ENCODE data around the gene CEBPE. TPM values are rescaled to one million over a fixed set of nuclear protein-coding genes. Genes with fewer than 3 reads are reported as not detected.
"Not testable (repeated sequence)": the region's sequence is repeated elsewhere in the genome, so short reads cannot be mapped to it uniquely, and the experiment has no call there.

Gene CEBPE
- total RNA-seq, 1 experiment from 2014 or later, result not detected

DNA sequence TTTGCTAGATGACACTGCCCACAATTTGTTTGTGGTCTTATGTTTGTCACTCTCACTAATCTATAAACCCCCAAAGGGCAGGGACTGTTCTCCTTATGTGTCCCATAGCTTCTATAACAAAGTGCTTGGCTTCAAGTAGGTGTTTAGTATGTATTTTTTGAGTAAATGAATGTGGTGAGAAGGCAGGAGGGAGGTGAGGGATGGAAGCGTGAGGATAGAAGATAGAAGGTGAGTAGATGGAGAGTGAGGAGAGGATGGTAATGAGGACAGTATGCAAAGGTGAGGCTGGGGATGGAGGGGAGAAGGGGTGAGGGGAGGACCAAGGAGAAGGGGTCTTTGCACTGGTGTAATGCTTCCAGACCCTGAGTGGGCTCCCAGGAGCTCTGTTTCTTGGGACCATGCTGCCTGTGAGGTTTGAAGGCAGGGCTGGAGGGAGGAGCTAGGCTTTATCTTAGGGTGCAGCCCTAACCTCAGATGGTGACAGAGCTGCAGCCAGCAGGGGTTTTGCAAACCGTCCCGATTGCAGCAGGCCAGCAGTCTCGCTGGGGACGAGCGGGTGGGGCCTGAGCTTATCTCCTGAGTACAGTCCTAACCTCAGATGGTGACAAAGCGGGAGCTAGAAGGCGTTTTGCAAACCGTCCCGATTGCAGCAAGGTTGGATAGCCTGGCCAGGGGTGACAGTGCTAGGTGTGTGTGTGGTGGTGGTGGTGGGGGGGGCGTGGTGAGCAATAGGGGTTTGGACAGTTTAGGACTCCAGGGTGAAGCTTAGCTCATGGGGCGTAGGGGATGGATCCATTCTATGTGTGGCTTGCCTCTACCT, 6.5 kb downstream of the CEBPE start:
- in situ Hi-C loops (cut with HindIII; ENCODE audit: low pct_unique_long_range_greater_than_20kb, low sequenced_read_pairs), result no loop called here
- DNase-seq (ENCODE audit: low read depth, low spot score), result no peak

DNA sequence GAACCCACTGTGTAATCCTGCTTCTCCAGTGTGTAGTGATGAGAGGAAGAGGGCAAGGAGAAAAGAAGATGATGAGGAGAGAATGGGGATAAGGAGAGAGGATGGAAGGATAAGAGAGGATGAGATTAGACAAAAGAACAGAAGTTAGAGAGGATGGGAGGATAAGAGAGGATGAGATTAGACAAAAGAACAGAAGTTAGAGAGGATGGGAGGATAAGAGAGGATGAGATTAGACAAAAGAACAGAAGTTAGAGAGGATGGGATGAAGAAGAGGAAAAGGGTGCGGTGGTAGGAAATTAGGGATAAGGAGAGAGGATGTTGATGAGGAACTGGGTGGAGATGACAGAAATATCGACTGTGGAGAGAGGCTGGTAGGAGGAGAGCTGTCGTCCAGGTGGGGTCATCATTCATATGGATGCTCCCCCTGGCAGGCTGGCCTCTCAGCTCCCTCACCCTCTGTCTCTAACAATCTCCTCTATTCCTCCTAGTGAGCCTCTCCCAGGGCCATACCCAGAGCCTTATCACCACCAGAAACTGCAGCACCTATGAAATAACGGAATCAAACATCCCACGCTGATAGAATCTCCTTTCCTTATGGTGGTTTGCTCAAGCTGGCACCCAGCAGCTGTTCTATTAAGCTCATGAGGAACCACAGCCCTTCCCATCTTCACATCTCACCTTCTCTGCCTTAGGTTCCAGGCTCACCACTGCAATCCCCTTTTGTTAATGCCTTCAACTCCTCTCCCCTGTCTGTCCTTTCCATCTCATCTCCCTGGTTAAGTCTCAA, 8.3 kb downstream of the CEBPE start:
- in situ Hi-C loops (cut with HindIII; ENCODE audit: low pct_unique_long_range_greater_than_20kb, low sequenced_read_pairs), result no loop called here
- no peak for DNase-seq (ENCODE audit: low read depth, low spot score)

DNA sequence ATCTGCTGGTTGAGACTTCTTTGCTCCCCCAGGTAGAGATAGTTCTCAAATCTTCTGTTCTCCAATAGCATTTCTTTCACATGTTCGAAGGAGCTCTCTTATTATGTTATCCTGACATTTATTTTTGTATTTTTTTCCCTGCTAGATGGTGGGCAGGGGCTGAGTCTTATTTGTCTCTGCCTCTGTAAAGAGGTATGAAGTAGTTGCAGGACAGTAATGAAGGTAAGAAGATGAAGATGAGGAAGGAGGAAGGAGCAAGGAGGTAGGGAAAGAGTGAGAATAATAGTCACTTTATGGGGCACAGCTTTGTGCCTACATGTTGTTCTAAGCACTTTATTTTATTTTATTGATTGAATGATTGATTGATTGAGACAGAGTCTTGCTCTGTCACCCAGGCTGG, 9.3 kb downstream of the CEBPE start:
- no peak for DNase-seq (ENCODE audit: low read depth, low spot score)
- in situ Hi-C loops (cut with HindIII; ENCODE audit: low pct_unique_long_range_greater_than_20kb, low sequenced_read_pairs), result no loop called here

DNA sequence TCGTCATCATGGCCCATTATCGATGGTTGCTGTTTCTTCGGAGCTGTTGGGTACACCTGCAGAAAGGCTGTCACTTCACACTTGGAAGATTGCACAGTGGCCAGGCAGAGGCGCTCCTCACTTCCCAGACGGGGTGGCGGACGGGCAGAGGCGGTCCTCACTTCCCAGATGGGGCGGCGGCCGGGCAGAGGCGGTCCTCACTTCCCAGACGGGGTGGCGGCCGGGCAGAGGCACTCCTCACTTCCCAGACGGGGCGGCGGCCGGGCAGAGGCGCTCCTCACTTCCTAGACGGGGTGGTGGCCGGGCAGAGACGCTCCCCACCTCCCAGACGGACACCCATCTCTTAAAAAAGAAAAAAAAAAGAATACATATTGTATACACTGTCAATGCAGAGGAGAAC, 10.9 kb downstream of the CEBPE start:
- DNase-seq (ENCODE audit: low read depth, low spot score); in situ Hi-C loops (cut with HindIII; ENCODE audit: low pct_unique_long_range_greater_than_20kb, low sequenced_read_pairs): not testable (repeated sequence)

DNA sequence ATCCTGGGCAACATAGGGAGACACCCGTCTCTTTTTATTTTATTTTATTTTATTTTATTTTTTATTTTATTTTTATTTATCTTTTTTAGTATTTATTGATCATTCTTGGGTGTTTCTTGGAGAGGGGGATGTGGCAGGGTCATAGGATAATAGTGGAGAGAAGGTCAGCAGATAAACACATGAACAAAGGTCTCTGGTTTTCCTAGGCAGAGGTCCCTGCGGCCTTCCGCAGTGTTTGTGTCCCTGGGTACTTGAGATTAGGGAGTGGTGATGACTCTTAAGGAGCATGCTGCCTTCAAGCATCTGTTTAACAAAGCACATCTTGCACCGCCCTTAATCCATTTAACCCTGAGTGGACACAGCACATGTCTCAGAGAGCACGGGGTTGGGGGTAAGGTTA, 11.4 kb downstream of the CEBPE start:
- DNase-seq (ENCODE audit: low read depth, low spot score); in situ Hi-C loops (cut with HindIII; ENCODE audit: low pct_unique_long_range_greater_than_20kb, low sequenced_read_pairs): not testable (repeated sequence)

DNA sequence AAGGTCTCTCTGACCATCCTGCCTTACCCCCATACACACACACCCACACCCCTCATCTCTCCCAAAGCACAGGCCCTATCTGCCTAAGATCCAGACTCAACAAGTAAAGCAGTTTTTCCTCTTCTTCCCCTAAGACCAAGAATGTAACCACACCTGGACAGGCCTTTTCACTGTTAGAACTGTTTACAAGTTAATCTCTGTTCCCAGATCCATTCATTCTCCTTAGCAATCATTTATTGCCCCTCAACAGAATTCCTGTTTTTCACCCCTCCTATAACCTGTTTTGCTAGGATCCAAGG, 12.4 kb downstream of the CEBPE start:
- DNase-seq (ENCODE audit: low read depth, low spot score), result no peak
- in situ Hi-C loops (cut with HindIII; ENCODE audit: low pct_unique_long_range_greater_than_20kb, low sequenced_read_pairs), result no loop called here

DNA sequence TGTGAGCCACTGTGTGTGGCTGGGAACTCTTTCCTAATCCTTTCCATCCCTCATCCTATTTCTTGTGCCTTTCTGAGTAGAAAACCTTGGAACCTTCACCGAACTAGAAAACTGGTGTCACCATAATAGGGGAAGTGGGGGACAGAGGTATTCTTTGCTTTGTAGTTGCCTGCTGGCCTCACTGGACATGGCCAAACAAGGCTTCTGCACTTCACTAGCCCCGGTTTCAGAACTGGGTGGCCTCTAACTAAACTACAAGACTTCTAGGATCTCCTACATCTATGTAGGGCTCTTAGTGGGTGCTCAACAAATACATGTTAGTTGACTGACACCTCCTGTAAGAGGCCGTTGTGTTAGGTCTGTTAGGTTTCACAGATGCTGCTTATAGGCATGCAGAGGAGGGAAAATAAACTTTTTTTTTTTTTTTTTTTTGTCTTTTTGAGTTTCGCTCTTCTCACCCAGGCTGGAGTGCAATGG, 13.7 kb downstream of the CEBPE start:
- in situ Hi-C loops (cut with HindIII; ENCODE audit: low pct_unique_long_range_greater_than_20kb, low sequenced_read_pairs), result no loop called here
- DNase-seq (ENCODE audit: low read depth, low spot score), result no peak

DNA sequence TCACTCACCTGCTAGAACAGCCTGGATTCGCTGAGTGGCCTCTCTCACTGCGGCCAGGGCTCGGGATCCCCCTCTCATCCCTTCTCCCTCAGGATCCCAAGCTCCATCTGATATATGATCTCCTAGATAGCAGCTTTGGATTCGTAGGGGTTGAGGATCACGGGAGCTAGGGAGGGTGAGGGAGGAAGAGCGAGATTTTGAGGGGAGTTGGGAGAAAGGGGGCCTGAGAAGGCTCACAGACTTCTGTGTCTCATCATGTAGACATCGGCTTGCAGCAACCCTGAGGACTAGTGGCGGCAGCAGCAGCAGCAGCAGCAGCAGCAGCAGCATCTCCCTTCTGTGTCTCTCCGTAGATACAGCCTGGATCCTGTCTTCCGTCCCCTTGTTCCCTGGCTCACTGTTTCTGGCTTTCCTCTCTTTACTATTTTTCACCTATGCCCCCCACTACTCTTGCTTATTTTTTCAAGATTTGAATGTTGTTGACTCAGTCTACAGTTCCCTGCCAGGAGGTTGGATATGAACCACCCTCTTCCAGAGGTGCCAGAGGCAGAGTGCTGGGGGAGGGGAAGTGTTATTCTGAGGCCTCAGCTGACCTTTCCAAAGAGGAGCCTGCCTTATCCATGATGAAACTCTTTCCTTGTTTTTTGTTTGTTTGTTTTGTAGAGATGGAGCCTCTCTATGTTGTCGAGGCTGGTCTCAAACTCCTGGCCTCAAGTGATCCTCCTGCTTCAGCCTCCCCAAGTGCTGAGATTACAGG, 14.3 kb downstream of the CEBPE start, which contains the start of gene CIROP:
TSS of gene CIROP (minus strand) at position 399 of the 757 bp plus-strand sequence. CDS start at position 330, 69 bp downstream.
- DNase-seq (ENCODE audit: low read depth, low spot score), result no peak
- in situ Hi-C loops (cut with HindIII; ENCODE audit: low pct_unique_long_range_greater_than_20kb, low sequenced_read_pairs), result no loop called here

DNA sequence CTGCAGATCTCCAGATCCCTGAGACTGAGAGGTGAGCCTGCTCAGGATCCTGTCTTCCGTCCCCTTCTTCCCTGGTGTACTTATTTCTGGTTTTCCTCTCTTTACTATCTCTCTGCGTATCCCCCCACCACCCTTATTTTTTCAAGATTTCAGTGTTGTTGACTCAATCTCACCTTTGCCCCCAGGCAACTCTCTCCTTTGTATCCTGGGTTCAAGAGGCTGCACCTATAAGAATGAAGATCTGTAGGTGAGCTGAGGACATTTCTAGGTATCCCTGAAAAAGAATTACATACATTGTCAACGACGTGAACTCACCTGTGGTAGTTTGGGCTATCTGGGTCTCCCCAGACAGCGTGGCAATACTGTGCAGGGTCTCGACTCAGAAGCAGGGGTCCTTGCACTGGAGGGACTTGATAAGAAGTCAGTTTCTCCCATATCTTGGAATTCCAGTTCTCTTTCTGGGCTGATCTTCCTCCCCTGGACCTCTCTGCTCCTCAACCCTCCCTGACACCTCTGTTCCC, 14.9 kb downstream of the CEBPE start:
- no peak for DNase-seq (ENCODE audit: low read depth, low spot score)
- in situ Hi-C loops (cut with HindIII; ENCODE audit: low pct_unique_long_range_greater_than_20kb, low sequenced_read_pairs), result no loop called here

DNA sequence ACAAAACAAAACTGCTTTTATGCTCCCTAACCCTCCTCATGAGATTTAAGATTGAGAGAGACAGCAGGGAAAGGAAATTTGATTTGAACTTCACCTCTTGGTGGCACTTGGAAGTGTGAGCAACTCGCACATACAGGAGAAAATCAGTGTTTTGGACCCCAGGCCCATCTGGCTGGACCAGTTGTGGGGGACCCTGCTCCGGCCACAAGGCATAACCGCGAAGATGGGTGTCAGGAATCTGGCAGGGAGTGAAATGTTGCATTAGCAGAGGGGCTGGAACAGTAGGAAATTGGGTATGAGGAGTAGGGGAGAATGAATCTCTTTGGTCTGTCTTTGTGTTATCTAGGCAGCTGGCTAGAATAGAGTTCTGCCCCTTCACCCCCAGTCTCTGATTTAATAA, 15.5 kb downstream of the CEBPE start:
- no peak for DNase-seq (ENCODE audit: low read depth, low spot score)
- in situ Hi-C loops (cut with HindIII; ENCODE audit: low pct_unique_long_range_greater_than_20kb, low sequenced_read_pairs), result no loop called here

DNA sequence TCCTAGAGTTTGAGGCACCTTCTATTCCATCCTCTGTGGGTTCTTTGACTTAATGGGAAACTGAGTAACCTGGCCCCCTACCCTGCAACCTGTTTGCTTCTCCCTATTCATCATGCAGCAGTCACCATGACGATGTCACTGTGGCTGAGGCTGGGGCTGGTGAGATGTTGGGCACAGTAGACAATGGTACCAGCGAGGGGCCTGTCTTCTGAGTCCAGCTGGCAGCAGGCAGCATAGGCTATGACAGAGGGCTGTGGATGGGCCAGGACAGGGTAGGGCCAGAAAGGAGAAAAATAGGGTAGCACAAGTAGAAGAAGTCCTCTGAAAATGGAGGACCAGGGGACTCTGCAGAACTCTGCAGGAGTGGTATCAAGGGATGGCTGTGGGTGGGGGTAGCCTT, 16.3 kb downstream of the CEBPE start:
- in situ Hi-C loops (cut with HindIII; ENCODE audit: low pct_unique_long_range_greater_than_20kb, low sequenced_read_pairs), result no loop called here
- no peak for DNase-seq (ENCODE audit: low read depth, low spot score)

DNA sequence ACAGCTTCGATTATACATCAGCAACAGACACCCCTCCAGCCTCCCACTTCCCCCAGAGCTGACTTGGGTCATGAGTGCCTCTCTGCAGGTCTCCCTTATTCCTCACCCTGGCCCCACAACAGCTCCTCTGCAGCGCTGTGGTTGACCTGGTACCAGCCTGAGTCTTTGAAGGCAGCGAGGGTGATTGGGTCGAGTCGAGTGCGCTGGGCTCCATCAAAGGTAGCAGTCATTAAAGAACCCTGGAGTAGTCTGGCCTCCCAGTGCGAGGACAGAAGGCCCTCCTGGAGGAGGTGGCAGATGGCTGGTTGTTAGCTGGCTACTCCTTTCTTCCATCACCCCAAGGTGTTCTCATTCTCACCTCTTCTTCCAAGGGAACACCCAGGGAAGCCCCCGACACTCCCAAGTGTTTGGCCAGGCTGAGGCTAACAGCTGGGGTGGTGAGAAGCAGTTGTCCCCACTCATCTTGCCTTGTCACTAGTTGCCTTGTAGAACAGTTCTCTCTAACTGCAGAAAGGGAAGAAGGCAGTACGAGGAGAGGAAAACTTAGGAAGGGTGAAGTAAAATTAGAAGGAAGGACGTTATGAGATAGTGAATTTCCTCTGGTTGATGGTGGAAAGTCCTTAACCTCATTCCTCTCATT, 16.9 kb downstream of the CEBPE start:
- in situ Hi-C loops (cut with HindIII; ENCODE audit: low pct_unique_long_range_greater_than_20kb, low sequenced_read_pairs), result no loop called here

DNA sequence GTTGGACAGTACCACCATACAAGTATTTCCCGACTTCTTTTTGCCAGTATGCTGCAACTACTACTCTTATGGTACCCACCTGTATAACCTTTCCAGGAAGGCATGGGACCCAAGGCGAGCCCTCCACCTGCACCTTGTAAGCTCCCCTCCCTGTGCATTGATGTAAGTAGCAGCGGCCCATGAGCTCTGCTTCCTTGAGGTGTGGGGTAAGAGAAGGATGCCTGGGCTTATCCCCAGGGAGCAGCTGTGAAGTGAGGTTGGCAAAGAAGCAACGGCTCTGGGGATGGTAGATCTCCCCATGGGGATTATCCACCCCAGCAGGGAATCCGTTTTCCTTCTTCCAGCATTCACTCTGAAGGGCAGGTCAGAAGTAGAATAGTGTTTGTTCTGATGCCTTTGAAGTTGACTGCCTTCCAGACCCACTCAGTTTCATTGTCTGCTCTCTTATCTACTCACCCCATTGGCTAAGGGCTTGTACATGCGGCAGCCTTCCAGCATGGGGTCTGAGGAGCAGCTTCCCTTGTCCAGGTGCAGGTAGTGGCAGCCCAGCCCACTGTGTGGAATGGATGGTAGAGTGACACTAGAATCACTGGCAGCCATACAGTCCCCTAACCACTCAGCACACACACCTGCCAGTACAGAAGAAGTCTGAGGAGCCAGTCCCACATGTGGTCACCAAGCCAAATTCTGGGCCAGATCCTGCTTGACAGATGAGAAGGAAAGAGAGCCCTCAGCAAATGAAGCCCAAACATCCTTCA, 17.7 kb downstream of the CEBPE start:
- in situ Hi-C loops (cut with HindIII; ENCODE audit: low pct_unique_long_range_greater_than_20kb, low sequenced_read_pairs), result no loop called here
- DNase-seq (ENCODE audit: low read depth, low spot score), result no peak

More for the DNA sequence above, 16.9 kb downstream of the CEBPE start:
- no peak for DNase-seq (ENCODE audit: low read depth, low spot score)

DNA sequence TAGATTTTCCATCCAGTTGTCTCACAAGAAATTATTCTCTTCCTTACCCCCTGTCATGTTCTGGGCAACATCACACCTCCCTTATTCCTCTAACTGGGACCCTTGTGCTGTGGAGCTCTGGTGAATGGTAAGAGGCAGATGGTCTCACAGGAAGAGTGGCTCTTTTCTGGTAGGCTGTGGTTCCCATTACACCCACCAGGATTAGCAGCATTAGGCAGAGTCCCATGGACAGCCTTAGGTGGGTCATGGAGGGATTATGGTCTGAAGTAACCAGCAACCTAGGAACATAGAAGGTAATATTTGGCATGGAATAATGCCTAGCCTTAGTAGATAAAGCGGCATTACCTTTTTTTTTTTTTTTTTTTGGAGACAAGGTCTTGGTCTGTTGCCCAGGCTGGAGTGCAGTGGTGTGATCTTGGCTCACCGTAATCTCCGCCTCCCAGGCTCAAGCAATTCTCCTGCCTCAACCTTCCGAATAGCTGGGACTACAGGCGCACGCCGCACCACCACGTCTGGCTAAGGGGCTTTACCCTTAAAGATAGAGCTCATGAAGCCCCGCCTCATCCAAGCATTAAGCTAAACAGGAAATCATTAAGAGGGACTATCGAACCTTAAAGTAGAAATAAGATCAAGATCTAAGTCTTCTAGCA, 19.7 kb downstream of the CEBPE start:
- in situ Hi-C loops (cut with HindIII; ENCODE audit: low pct_unique_long_range_greater_than_20kb, low sequenced_read_pairs), result no loop called here
- DNase-seq (ENCODE audit: low read depth, low spot score), result no peak

DNA sequence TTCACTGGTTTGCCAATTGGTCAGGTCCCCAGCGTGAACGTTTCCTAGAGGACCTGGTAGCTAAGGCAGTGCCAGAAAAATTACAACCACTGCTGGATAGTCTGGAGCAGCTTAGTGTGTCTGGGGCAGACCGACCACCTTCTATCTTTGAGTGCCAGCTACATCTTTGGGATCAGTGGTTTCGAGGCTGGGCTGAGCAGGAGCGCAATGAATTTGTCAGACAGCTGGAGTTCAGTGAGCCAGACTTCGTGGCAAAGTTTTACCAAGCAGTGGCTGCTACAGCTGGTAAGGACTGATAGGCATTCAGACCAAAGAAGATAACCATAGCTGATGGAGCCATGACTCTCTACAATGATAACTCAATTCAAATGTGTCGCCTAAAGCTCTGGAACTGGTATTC, 21.3 kb downstream of the CEBPE start:
- no peak for DNase-seq (ENCODE audit: low read depth, low spot score)
- in situ Hi-C loops (cut with HindIII; ENCODE audit: low pct_unique_long_range_greater_than_20kb, low sequenced_read_pairs), result no loop called here

All from SK-MEL-5 (cell line).